Sigmoid colon (tissue), 7 donors: Measurements from ENCODE around the gene ALDH6A1. TPM values are rescaled to one million over a fixed set of nuclear protein-coding genes. Genes with fewer than 3 reads are reported as not detected.
A peak's percentile ranks its signal among the peaks of the same experiment; 100 is the strongest.

Source experiments
- DNase-seq: peaks from one replicate; pipeline ENCODE4 v3.0.0-alpha.2; 2019
- H3K27ac ChIP-seq, 4 donors: fragments of 200-600 bp; sonication (generic); one replicate each; pipeline ENCODE4 v1.5.1; 2016 to 2019; ENCODE audit warnings: mild to moderate bottlenecking in 1 of 4
- H3K27me3 ChIP-seq, 3 donors: fragments of 200-600 bp; sonication (generic); one replicate each; pipeline ENCODE4 v1.5.1; 2019; ENCODE audit warnings: mild to moderate bottlenecking in 1 of 3
- H3K36me3 ChIP-seq, 4 donors: fragments of 200-600 bp; sonication (generic); one replicate each; pipeline ENCODE4 v1.5.1; 2016 to 2019
- H3K4me1 ChIP-seq, 4 donors: fragments of 200-600 bp; sonication (generic); one replicate each; pipeline ENCODE4 v1.5.1; 2017 to 2019
- H3K4me3 ChIP-seq, 4 donors: fragments of 200-600 bp; sonication (generic); one replicate each; pipeline ENCODE4 v1.5.1; 2017 to 2019; ENCODE audit warnings: mild to moderate bottlenecking in 2 of 4, moderate library complexity in 1 of 4
- H3K9me3 ChIP-seq, 4 donors: fragments of 200-600 bp in 3 of 4; sonication (generic) in 3 of 4; one replicate each; pipeline versions ENCODE4 v1.5.1 to v1.6.1; 2013 to 2019
- EP300 ChIP-seq, 4 donors: sonication (generic); formaldehyde crosslinking; IDR thresholded peaks; one replicate each; pipeline ENCODE4 v1.6.1; 2017; ENCODE audit warnings: antibody characterized with exemption in 4 of 4
- POLR2A ChIP-seq, 2 donors: fragments of 450-650 bp; IDR thresholded peaks; one replicate each; pipeline ENCODE4 v1.6.1; 2016; ENCODE audit warnings: antibody characterized with exemption in 2 of 2, mild to moderate bottlenecking in 2 of 2, moderate library complexity in 2 of 2
- POLR2AphosphoS5 ChIP-seq, 4 donors: sonication (generic); formaldehyde crosslinking; IDR thresholded peaks; one replicate each; pipeline ENCODE4 v1.6.1; 2017; ENCODE audit warnings: antibody characterized with exemption in 4 of 4
- WGBS, 2 donors: extraction: QIAGEN DNeasy Blood & Tissue Kit; methylation state at CpG; one replicate each; pipeline ENCODE4 v1.1.7; 2013; 5-methylcytosine and 5-hydroxymethylcytosine counted together
- intact Hi-C: fragments of 100-400 bp; cut with DNase I; formaldehyde crosslinking; loops from one replicate; pipeline ENCODE4 v1.15.1; 2023
- polyA plus RNA-seq, 3 donors: library from polyadenylated mRNA; stranded (reverse); fragments of 200-250 nt; gene quantifications; one replicate each; pipeline ENCODE4 v1.2.3, GENCODE V29; 2013
- total RNA-seq, 4 donors: library from RNA; depleted of rRNA; stranded (reverse); fragments of >200 nt; gene quantifications; one replicate each; pipeline ENCODE4 v1.1.0, GENCODE V29; 2016
- TF ChIP-seq, protein P1 (sequence below), 4 experiments: fragments of 450-650 bp in 3 of 4; fragments of 200-600 bp in 1 of 4; IDR thresholded peaks; one replicate each; pipeline ENCODE4 v1.5.1; 2016 to 2019; ENCODE audit warnings: antibody characterized with exemption in 4 of 4, mild to moderate bottlenecking in 3 of 4, moderate library complexity in 2 of 4
- donor health status: healthy with polysubstance abuse.
- donor health status: Bipolar disorder and iron deficiency.
- donor health status: healthy.

The ALDH6A1 gene
- total and polyA plus RNA-seq, 7 donors: 9.6 to 33.5 (median 19.9) TPM

DNA sequence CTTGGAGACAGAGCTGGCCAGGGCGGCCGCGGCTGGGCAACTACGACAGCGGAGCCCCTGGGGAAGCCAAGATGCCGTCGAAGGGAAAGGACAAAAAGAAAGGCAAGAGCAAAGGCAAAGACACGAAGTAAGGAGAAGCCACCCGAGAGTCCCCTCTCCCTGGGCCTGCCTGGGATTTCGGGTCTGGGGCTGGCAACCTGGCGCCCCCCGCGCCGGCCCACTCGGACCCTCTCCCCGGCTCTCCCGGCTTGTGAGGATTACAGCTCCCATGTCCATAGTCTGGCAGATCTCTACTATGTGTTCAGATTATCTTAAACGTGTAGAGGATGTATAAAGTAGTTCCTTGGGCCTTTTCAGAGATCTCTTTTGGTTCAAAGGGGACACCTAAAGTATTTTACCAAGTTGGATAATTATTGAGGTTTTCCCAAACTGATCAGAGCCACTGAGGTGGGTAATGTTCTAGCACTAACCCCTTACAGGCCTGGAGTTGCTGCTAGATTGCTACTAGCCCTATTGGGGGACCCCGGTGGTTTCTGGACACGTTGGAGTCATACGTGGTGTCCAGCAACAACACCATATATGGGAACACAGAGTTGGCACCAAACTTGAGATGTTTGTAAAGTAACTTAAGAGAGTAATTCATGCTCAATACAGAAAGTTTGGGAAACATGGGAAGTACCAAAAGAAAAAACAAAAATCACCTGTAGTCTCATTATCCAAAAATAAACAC, 64.7 kb downstream of the ALDH6A1 start:
- H3K9me3 ChIP-seq: no peaks in the 10 kb centered on the region
- peak overlapping the region; percentile 96 to 98 (median 98) for H3K27ac ChIP-seq
- no peaks in the 10 kb centered on the region for H3K27me3 ChIP-seq
- 7 to 9% methylated on average over 21 of the region's 21 CpGs for WGBS, 2 donors
- peaks cover 0 to 19% (median 15%) of the 10 kb centered on the region in 4 donors for H3K4me1 ChIP-seq
- DNase-seq: no peak
- TF ChIP-seq, protein P1, sequence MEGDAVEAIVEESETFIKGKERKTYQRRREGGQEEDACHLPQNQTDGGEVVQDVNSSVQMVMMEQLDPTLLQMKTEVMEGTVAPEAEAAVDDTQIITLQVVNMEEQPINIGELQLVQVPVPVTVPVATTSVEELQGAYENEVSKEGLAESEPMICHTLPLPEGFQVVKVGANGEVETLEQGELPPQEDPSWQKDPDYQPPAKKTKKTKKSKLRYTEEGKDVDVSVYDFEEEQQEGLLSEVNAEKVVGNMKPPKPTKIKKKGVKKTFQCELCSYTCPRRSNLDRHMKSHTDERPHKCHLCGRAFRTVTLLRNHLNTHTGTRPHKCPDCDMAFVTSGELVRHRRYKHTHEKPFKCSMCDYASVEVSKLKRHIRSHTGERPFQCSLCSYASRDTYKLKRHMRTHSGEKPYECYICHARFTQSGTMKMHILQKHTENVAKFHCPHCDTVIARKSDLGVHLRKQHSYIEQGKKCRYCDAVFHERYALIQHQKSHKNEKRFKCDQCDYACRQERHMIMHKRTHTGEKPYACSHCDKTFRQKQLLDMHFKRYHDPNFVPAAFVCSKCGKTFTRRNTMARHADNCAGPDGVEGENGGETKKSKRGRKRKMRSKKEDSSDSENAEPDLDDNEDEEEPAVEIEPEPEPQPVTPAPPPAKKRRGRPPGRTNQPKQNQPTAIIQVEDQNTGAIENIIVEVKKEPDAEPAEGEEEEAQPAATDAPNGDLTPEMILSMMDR (IDR thresholded peaks at IDR 0.05): no peak
- TF ChIP-seq POLR2A (IDR thresholded peaks at IDR 0.05) (no peak), POLR2AphosphoS5 (IDR thresholded peaks at IDR 0.05) (peak in 1 of 4 donors; percentile 45), EP300 (IDR thresholded peaks at IDR 0.05) (peak in 1 of 4 donors; percentile 30)
- intact Hi-C loops: loop anchor here (2.0 to 10.0 kb wide), 2 partner anchors 65 to 135 kb away; partner anchors contain the start of genes ALDH6A1, LIN52 and ZNF410
- peak overlapping the region; percentile 66 to 98 (median 89) for H3K4me3 ChIP-seq
- H3K36me3 ChIP-seq: no peaks in the 10 kb centered on the region

DNA sequence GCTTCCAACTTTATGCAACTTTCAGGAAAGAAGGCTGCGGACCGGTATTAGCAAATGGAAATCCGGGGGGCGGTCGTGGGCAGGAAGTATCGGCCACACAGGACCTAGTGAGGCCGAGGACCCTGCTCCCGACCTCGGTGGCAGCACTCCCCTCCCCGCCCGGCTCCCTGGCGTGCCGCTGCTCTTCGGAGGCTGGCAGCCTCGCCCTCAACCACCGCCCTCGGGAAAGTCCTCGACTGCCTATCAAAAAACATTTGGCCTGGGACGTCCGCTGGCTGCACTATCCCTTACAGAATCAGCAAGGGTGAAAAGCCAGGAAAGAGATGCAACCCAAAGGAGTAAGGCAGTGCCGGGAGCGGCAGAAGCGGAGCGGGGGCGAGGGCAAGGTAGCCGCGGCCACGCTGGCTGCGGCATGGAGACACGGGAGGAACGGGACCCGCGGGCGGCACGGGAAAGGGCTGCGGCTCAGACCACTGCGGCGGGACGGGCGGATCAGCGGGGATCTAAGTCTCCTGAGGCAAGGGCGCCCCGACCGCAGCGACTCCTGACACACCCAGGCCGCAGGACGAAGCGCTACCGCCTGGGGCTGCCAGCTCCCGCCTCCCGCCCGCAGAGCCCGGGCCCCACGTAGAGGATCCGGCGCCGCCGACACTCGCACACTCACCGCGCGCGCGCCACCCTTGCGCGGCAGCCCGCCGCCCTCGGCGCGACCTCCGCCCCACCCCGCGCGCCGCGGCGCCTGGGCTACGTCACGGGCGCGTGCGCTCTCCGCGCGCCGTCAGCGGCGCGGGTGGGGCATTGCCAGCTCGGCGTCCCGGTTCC, 65.5 kb downstream of the ALDH6A1 start, which contains the start of the genes BBOF1 and ENTPD5:
Gene BBOF1, plus strand, starts transcription at position 764 of the 822 bp plus-strand sequence. CDS start 130 bp downstream, outside the sequence.
Gene ENTPD5, minus strand, starts transcription at position 703 of the 822 bp plus-strand sequence. CDS start 31,186 bp downstream, outside the sequence.
- Histone ChIP-seq H3K4me1 (peaks cover 0 to 19% (median 15%) of the 10 kb centered on the region in 4 donors), H3K36me3 (no peaks in the 10 kb centered on the region), H3K9me3 (no peaks in the 10 kb centered on the region), H3K27ac (peak within 1 kb of the TSS; percentile 96 to 98 (median 98)), H3K27me3 (no peaks in the 10 kb centered on the region), H3K4me3 (peak within 1 kb of the TSS; percentile 83 to 98 (median 91))
- peak; percentile 92 for DNase-seq
- WGBS, 2 donors: 0% methylated on average over 93 of the region's 93 CpGs
- TF ChIP-seq POLR2AphosphoS5 (IDR thresholded peaks at IDR 0.05): peak; percentile 81 to 94 (median 92)
- peak; percentile 57 to 64 for TF ChIP-seq POLR2A (IDR thresholded peaks at IDR 0.05)
- no peak for TF ChIP-seq EP300 (IDR thresholded peaks at IDR 0.05)
- intact Hi-C loops: loop anchor here (1.0 to 10.0 kb wide), 2 partner anchors 68 to 134 kb away; partner anchors contain the start of genes COQ6, FAM161B and ZNF410

DNA sequence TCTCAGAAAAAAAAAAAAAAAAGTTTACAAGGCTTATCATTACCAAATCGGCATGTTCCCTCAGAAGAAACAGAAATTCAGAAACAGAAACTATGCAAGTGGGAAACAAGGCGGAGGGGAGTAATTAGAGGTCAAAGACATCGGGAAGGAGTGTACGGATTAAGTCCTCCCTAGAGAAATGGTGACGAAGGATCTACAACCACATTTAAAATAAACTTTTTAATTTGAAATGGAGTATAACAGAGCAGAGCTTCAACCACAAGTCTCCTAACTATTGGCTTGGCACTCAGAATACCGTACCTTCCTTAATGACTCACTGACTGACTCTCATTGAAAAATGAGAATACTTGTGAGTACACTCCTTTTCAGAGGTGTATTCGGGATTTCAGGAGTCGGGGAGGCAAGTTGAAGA, 66.1 kb downstream of the ALDH6A1 start:
- Histone ChIP-seq H3K27me3 (no peaks in the 10 kb centered on the region), H3K27ac (peak overlapping the region; percentile 96 to 98 (median 98)), H3K4me1 (peaks cover 0 to 19% (median 15%) of the 10 kb centered on the region in 4 donors), H3K4me3 (peak overlapping the region; percentile 83 to 98 (median 91)), H3K9me3 (no peaks in the 10 kb centered on the region), H3K36me3 (no peaks in the 10 kb centered on the region)
- intact Hi-C loops: loop anchor here (1.0 to 10.0 kb wide), 2 partner anchors 68 to 133 kb away; partner anchors contain the start of genes COQ6, FAM161B and ZNF410
- TF ChIP-seq EP300 (IDR thresholded peaks at IDR 0.05) (no peak), POLR2AphosphoS5 (IDR thresholded peaks at IDR 0.05) (no peak), POLR2A (IDR thresholded peaks at IDR 0.05) (no peak)
- TF ChIP-seq, protein P1 (IDR thresholded peaks at IDR 0.05): no peak
- DNase-seq: no peak
- WGBS, 2 donors: 1 to 7% methylated on average over 8 of the region's 8 CpGs

DNA sequence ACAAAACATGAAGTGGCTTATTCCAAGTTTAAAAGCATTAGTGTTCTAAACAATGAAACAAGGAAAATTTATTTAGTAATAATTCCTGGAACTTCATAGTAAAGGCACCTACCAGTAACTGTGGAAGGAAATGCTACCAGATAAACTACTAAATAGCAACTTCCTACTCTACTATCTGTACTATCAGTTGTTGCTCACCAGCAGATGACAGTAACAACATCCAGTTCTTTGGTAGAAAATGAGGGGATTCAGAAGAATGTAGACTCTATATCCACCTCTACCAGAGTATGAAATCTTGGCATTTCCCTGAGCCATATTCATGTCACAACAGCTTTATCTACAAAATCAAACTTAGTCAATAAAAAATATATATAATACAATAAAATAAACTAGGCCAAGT, 68.3 kb downstream of the ALDH6A1 start:
- no peaks in the 10 kb centered on the region for H3K9me3 ChIP-seq
- intact Hi-C loops: loop anchor here (10.0 kb wide), 1 partner anchor 131 kb away; the partner anchor contains the start of gene ZNF410
- H3K4me1 ChIP-seq: peaks cover 0 to 19% (median 15%) of the 10 kb centered on the region in 4 donors
- no peak overlapping the region for H3K4me3 ChIP-seq
- no peaks in the 10 kb centered on the region for H3K36me3 ChIP-seq
- DNase-seq: no peak
- H3K27ac ChIP-seq: no peak overlapping the region
- TF ChIP-seq, protein P1 (IDR thresholded peaks at IDR 0.05): no peak
- H3K27me3 ChIP-seq: no peaks in the 10 kb centered on the region
